IMR-90 (cell line): ENCODE measurements around the gene NEK6.
A peak's percentile ranks its signal among the peaks of the same experiment; 100 is the strongest.

Experiments used
- BHLHE40 ChIP-seq: fragments of 150-350 bp; IDR thresholded peaks from 2 replicates; pipeline ENCODE4 v1.6.1; 2016; ENCODE audit warnings: mild to moderate bottlenecking, low read depth, low read length
- CEBPB ChIP-seq: IDR thresholded peaks from 2 replicates; pipeline ENCODE4 v1.6.1; 2012; ENCODE audit warnings: low read depth, low read length, improper control_type of control experiment
- FOS ChIP-seq: fragments of 150-350 bp; IDR thresholded peaks from 2 replicates; pipeline ENCODE4 v1.6.1; 2016; ENCODE audit warnings: low read depth, low read length
- MAFK ChIP-seq: IDR thresholded peaks from 2 replicates; pipeline ENCODE4 v1.6.1; 2012; ENCODE audit warnings: low read depth, low read length, improper control_type of control experiment
- MXI1 ChIP-seq: IDR thresholded peaks from 2 replicates; pipeline ENCODE4 v1.6.1; 2012; ENCODE audit warnings: low read depth, mild to moderate bottlenecking, low read length, moderate library complexity, borderline replicate concordance
- POLR2A ChIP-seq: IDR thresholded peaks from 2 replicates; pipeline ENCODE4 v1.6.1; 2012; ENCODE audit warnings: mild to moderate bottlenecking, low read depth, low read length
- RAD21 ChIP-seq: IDR thresholded peaks from 2 replicates; pipeline ENCODE4 v1.6.1; 2012; ENCODE audit warnings: low read length, improper control_type of control experiment
- RCOR1 ChIP-seq: IDR thresholded peaks from 2 replicates; pipeline ENCODE4 v1.6.1; 2012; ENCODE audit warnings: mild to moderate bottlenecking, low read length, improper control_type of control experiment; ENCODE audit not compliant: insufficient replicate concordance
- RFX5 ChIP-seq: IDR thresholded peaks from 2 replicates; pipeline ENCODE4 v1.8.0; 2012; ENCODE audit warnings: low read depth, mild to moderate bottlenecking, low read length, moderate library complexity
- SMC3 ChIP-seq: fragments of 150-350 bp; IDR thresholded peaks from 2 replicates; pipeline ENCODE4 v1.6.1; 2016; ENCODE audit warnings: low read depth, mild to moderate bottlenecking, antibody characterized with exemption, low read length, moderate library complexity
- TF ChIP-seq, protein P1 (sequence below): conservative IDR thresholded peaks from 2 replicates; pipeline ENCODE4 v1.5.1; 2012; ENCODE audit warnings: mild to moderate bottlenecking, low read depth, low read length, improper control_type of control experiment
- TF ChIP-seq, protein P2 (sequence below): fragments of 150-350 bp; IDR thresholded peaks from 2 replicates; pipeline ENCODE4 v1.6.1; 2017; ENCODE audit warnings: mild to moderate bottlenecking, antibody characterized with exemption, low read length, low read depth

DNA sequence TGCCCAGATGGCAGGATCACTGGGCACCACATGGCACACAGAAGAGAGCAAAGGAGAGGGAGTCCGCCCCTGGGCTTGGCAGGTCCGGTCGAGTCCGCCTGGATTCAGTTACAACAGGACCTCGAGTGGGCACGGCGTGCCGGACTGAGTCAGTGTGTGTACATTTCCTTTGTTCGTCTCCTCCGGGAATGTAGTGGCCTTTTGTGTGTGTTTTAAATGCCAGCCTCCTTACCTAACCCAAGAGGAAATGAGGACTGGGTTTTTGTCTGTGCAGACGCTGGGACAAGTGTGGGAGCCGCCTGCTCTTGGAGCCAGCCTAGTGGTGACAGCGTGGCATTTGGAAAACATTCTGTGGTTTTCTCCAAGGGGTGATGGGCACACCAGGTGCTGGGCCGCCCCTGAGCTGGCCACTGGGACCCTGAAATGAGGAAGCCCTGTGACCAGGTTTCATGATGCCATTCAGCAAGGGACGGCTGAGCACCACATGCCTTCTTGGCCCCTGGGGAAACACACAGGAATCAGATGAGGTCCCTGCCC, 9.6 kb downstream of the NEK6 start:
- TF ChIP-seq, protein P1, sequence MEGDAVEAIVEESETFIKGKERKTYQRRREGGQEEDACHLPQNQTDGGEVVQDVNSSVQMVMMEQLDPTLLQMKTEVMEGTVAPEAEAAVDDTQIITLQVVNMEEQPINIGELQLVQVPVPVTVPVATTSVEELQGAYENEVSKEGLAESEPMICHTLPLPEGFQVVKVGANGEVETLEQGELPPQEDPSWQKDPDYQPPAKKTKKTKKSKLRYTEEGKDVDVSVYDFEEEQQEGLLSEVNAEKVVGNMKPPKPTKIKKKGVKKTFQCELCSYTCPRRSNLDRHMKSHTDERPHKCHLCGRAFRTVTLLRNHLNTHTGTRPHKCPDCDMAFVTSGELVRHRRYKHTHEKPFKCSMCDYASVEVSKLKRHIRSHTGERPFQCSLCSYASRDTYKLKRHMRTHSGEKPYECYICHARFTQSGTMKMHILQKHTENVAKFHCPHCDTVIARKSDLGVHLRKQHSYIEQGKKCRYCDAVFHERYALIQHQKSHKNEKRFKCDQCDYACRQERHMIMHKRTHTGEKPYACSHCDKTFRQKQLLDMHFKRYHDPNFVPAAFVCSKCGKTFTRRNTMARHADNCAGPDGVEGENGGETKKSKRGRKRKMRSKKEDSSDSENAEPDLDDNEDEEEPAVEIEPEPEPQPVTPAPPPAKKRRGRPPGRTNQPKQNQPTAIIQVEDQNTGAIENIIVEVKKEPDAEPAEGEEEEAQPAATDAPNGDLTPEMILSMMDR = no peak
- no peak for TF ChIP-seq POLR2A
- no peak for TF ChIP-seq RCOR1
- peak; percentile 85 for TF ChIP-seq BHLHE40
- TF ChIP-seq RAD21 = no peak
- no peak for TF ChIP-seq MAFK
- no peak for TF ChIP-seq RFX5
- 0 out of 2 replicates have a peak, but pooled peaks have one; percentile 16 for TF ChIP-seq FOS
- TF ChIP-seq, protein P2, sequence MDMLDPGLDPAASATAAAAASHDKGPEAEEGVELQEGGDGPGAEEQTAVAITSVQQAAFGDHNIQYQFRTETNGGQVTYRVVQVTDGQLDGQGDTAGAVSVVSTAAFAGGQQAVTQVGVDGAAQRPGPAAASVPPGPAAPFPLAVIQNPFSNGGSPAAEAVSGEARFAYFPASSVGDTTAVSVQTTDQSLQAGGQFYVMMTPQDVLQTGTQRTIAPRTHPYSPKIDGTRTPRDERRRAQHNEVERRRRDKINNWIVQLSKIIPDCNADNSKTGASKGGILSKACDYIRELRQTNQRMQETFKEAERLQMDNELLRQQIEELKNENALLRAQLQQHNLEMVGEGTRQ = no peak
- TF ChIP-seq CEBPB = peak; percentile 32; the same call in 1 of the 2 replicates
- TF ChIP-seq SMC3 = no peak
- TF ChIP-seq MXI1 = 0 out of 2 replicates have a peak, but pooled peaks have one; percentile 17
